Activated CD8-positive, alpha-beta memory T cell treated with anti-CD3 and anti-CD28 coated beads, Interleukin-2, amount 10 ng/mL, durations not matched to agents 7 days and 5 days (primary cell): ENCODE results near the gene TFDP2. TPM values are rescaled to one million over a fixed set of nuclear protein-coding genes. Genes with fewer than 3 reads are reported as not detected.
"Not testable (repeated sequence)": the region's sequence is repeated elsewhere in the genome, so short reads cannot be mapped to it uniquely, and the experiment has no call there.

Experiments
- ATAC-seq: fragments of 150-1000 bp; cut with Tn5 transposase; one replicate; pipeline ENCODE4 v1.10.0; 2021; ENCODE audit warnings: moderate library complexity
- CTCF ChIA-PET: fragments of 350-600 bp; sonication (Branson Sonifier 250); formaldehyde crosslinking; loops from one replicate; lab custom pipeline; 2021; ENCODE audit warnings: antibody characterized with exemption; lab: Charles Lee
- DNase-seq: peaks from one replicate; pipeline ENCODE4 v3.0.0-alpha.2; 2020
- H3K27ac Mint-ChIP-seq: one replicate; pipeline ENCODE4 v1.8.0; 2021; ENCODE audit warnings: mild to moderate bottlenecking, mixed read lengths
- H3K27me3 Mint-ChIP-seq: one replicate; pipeline ENCODE4 v1.8.0; 2021; ENCODE audit warnings: mixed read lengths
- H3K36me3 Mint-ChIP-seq: one replicate; pipeline ENCODE4 v1.8.0; 2021; ENCODE audit warnings: mild to moderate bottlenecking, mixed read lengths
- H3K4me1 Mint-ChIP-seq: one replicate; pipeline ENCODE4 v1.8.0; 2021; ENCODE audit warnings: mixed read lengths
- H3K4me3 Mint-ChIP-seq: one replicate; pipeline ENCODE4 v1.8.0; 2021; ENCODE audit warnings: mild to moderate bottlenecking, moderate library complexity, mixed read lengths
- H3K9me3 Mint-ChIP-seq: one replicate; pipeline ENCODE4 v1.8.0; 2022; ENCODE audit warnings: low read depth, mixed read lengths
- total RNA-seq, 2 experiments: library from RNA; stranded (reverse); gene quantifications; one replicate each; pipeline ENCODE4 v1.2.3, GENCODE V29; 2021

Gene TFDP2
- total RNA-seq, 2 experiments from 2014 or later = 29.0 to 33.7 TPM

- CTCF ChIA-PET = interaction anchor here (0.9 kb wide), 1 partner anchor 14 kb away, joined by 3 read pairs; no protein-coding TSS in a partner anchor
- DNase-seq (no peak), ATAC-seq (peak; percentile 51)
- peaks cover 26% of the 10 kb centered on the region for H3K4me1 Mint-ChIP-seq
- H3K4me3 Mint-ChIP-seq = no peak overlapping the region
- H3K27ac Mint-ChIP-seq = peak overlapping the region; percentile 27
- peaks cover 3% of the 10 kb centered on the region for H3K36me3 Mint-ChIP-seq
- H3K9me3 Mint-ChIP-seq = no peaks in the 10 kb centered on the region
- no peaks in the 10 kb centered on the region for H3K27me3 Mint-ChIP-seq
Measured at GRCh38 chr3:142019794-142020320, 129.5 kb downstream of the TFDP2 start.

- Mint-ChIP-seq H3K9me3 (no peaks in the 10 kb centered on the region), H3K4me3 (no peak overlapping the region), H3K27ac (no peak overlapping the region), H3K36me3 (peaks cover 4% of the 10 kb centered on the region), H3K27me3 (no peaks in the 10 kb centered on the region), H3K4me1 (no peaks in the 10 kb centered on the region)
- CTCF ChIA-PET = no interaction called here
- DNase-seq (no peak), ATAC-seq (no peak)
Measured at GRCh38 chr3:142013993-142014392, 135.4 kb downstream of the TFDP2 start.

- H3K27ac Mint-ChIP-seq = no peak overlapping the region
- no peaks in the 10 kb centered on the region for H3K9me3 Mint-ChIP-seq
Measured at GRCh38 chr3:142013326-142013980, 135.9 kb downstream of the TFDP2 start.

GRCh38 chr3:142009029-142009428, 140.3 kb downstream of the TFDP2 start:
- H3K27me3 Mint-ChIP-seq = no peaks in the 10 kb centered on the region
- peaks cover 4% of the 10 kb centered on the region for H3K36me3 Mint-ChIP-seq
- DNase-seq = no peak
- H3K27ac Mint-ChIP-seq = peak overlapping the region; percentile 46
- ATAC-seq = no peak
- H3K4me3 Mint-ChIP-seq = no peak overlapping the region
- no peaks in the 10 kb centered on the region for H3K4me1 Mint-ChIP-seq
- CTCF ChIA-PET = no interaction called here
- H3K9me3 Mint-ChIP-seq = no peaks in the 10 kb centered on the region

More at GRCh38 chr3:142013326-142013980, 135.9 kb downstream of the TFDP2 start:
- no peaks in the 10 kb centered on the region for H3K27me3 Mint-ChIP-seq
- DNase-seq (no peak), ATAC-seq (no peak)
- CTCF ChIA-PET = no interaction called here
- H3K4me1 Mint-ChIP-seq = no peaks in the 10 kb centered on the region
- H3K36me3 Mint-ChIP-seq = peaks cover 4% of the 10 kb centered on the region
- no peak overlapping the region for H3K4me3 Mint-ChIP-seq

- Mint-ChIP-seq H3K9me3 (no peaks in the 10 kb centered on the region), H3K36me3 (peaks cover 4% of the 10 kb centered on the region), H3K4me1 (no peaks in the 10 kb centered on the region), H3K27me3 (no peaks in the 10 kb centered on the region), H3K27ac (no peak overlapping the region), H3K4me3 (no peak overlapping the region)
- ATAC-seq = no peak
- no peak for DNase-seq
- CTCF ChIA-PET = no interaction called here
Measured at GRCh38 chr3:142007710-142008399, 141.5 kb downstream of the TFDP2 start.

- ATAC-seq, H3K4me3 Mint-ChIP-seq, H3K27me3 Mint-ChIP-seq, H3K9me3 Mint-ChIP-seq, H3K4me1 Mint-ChIP-seq, H3K36me3 Mint-ChIP-seq, H3K27ac Mint-ChIP-seq, DNase-seq, CTCF ChIA-PET: not testable (repeated sequence)
Measured at GRCh38 chr3:142004957-142005356, 144.4 kb downstream of the TFDP2 start.

- Mint-ChIP-seq H3K36me3 (no peaks in the 10 kb centered on the region), H3K4me1 (peaks cover 2% of the 10 kb centered on the region), H3K4me3 (no peak overlapping the region), H3K9me3 (no peaks in the 10 kb centered on the region), H3K27ac (no peak overlapping the region), H3K27me3 (no peaks in the 10 kb centered on the region)
- DNase-seq (no peak), ATAC-seq (no peak)
- CTCF ChIA-PET = no interaction called here
Measured at GRCh38 chr3:142004025-142004424, 145.3 kb downstream of the TFDP2 start.

- DNase-seq (no peak), ATAC-seq (no peak)
- H3K27ac Mint-ChIP-seq = no peak overlapping the region
- H3K9me3 Mint-ChIP-seq = no peaks in the 10 kb centered on the region
- no peaks in the 10 kb centered on the region for H3K36me3 Mint-ChIP-seq
- CTCF ChIA-PET = no interaction called here
- H3K4me1 Mint-ChIP-seq = peaks cover 2% of the 10 kb centered on the region
- no peak overlapping the region for H3K4me3 Mint-ChIP-seq
- no peaks in the 10 kb centered on the region for H3K27me3 Mint-ChIP-seq
Measured at GRCh38 chr3:142003291-142003690, 146.1 kb downstream of the TFDP2 start.

GRCh38 chr3:142000325-142000870, 148.9 kb downstream of the TFDP2 start:
- Mint-ChIP-seq H3K36me3 (no peaks in the 10 kb centered on the region), H3K4me1 (peaks cover 2% of the 10 kb centered on the region), H3K4me3 (no peak overlapping the region), H3K27ac (no peak overlapping the region), H3K27me3 (no peaks in the 10 kb centered on the region), H3K9me3 (no peaks in the 10 kb centered on the region)
- no peak for DNase-seq
- CTCF ChIA-PET = no interaction called here
- no peak for ATAC-seq

GRCh38 chr3:141998669-141999290, 150.6 kb downstream of the TFDP2 start:
- Mint-ChIP-seq H3K27me3 (no peaks in the 10 kb centered on the region), H3K27ac (no peak overlapping the region), H3K4me3 (no peak overlapping the region), H3K4me1 (peaks cover 2% of the 10 kb centered on the region), H3K9me3 (no peaks in the 10 kb centered on the region), H3K36me3 (no peaks in the 10 kb centered on the region)
- CTCF ChIA-PET = no interaction called here
- ATAC-seq (no peak), DNase-seq (no peak)

- no peaks in the 10 kb centered on the region for H3K27me3 Mint-ChIP-seq
- H3K4me3 Mint-ChIP-seq = no peak overlapping the region
- DNase-seq (no peak), ATAC-seq (no peak)
- no peaks in the 10 kb centered on the region for H3K36me3 Mint-ChIP-seq
- H3K9me3 Mint-ChIP-seq = no peaks in the 10 kb centered on the region
- H3K27ac Mint-ChIP-seq = no peak overlapping the region
- peaks cover 7% of the 10 kb centered on the region for H3K4me1 Mint-ChIP-seq
- CTCF ChIA-PET = no interaction called here
Measured at GRCh38 chr3:141996437-141996836, 152.9 kb downstream of the TFDP2 start.

- peaks cover 1% of the 10 kb centered on the region for H3K36me3 Mint-ChIP-seq
- no peak overlapping the region for H3K27ac Mint-ChIP-seq
Measured at GRCh38 chr3:141994856-141995255, 154.5 kb downstream of the TFDP2 start.

GRCh38 chr3:141992512-141992911, 156.8 kb downstream of the TFDP2 start:
- Mint-ChIP-seq H3K9me3 (no peaks in the 10 kb centered on the region), H3K27me3 (no peaks in the 10 kb centered on the region), H3K36me3 (peaks cover 1% of the 10 kb centered on the region), H3K27ac (no peak overlapping the region), H3K4me3 (no peak overlapping the region), H3K4me1 (peaks cover 5% of the 10 kb centered on the region)
- CTCF ChIA-PET = no interaction called here
- ATAC-seq = peak; percentile 27
- no peak for DNase-seq

More at GRCh38 chr3:141994856-141995255, 154.5 kb downstream of the TFDP2 start:
- CTCF ChIA-PET = interaction anchor here (1.0 kb wide), 1 partner anchor 22 kb away, joined by 3 read pairs; no protein-coding TSS in a partner anchor
- H3K9me3 Mint-ChIP-seq = no peaks in the 10 kb centered on the region
- no peak for ATAC-seq
- H3K27me3 Mint-ChIP-seq = no peaks in the 10 kb centered on the region
- H3K4me3 Mint-ChIP-seq = no peak overlapping the region
- DNase-seq = no peak
- peaks cover 5% of the 10 kb centered on the region for H3K4me1 Mint-ChIP-seq
